ENCODE data around the gene LTO1. TPM values are rescaled to one million over a fixed set of nuclear protein-coding genes. Genes with fewer than 3 reads are reported as not detected.

LTO1 gene, protein sequence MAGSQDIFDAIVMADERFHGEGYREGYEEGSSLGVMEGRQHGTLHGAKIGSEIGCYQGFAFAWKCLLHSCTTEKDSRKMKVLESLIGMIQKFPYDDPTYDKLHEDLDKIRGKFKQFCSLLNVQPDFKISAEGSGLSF
- 12.9 and 14.1 TPM in 2 replicates for total RNA-seq (2014; rRNA removed; shearing (Covaris generic))
- 38.4 and 47.3 TPM in 2 replicates for polyA plus RNA-seq (2014; cell fraction: nucleus; rRNA removed)

DNA sequence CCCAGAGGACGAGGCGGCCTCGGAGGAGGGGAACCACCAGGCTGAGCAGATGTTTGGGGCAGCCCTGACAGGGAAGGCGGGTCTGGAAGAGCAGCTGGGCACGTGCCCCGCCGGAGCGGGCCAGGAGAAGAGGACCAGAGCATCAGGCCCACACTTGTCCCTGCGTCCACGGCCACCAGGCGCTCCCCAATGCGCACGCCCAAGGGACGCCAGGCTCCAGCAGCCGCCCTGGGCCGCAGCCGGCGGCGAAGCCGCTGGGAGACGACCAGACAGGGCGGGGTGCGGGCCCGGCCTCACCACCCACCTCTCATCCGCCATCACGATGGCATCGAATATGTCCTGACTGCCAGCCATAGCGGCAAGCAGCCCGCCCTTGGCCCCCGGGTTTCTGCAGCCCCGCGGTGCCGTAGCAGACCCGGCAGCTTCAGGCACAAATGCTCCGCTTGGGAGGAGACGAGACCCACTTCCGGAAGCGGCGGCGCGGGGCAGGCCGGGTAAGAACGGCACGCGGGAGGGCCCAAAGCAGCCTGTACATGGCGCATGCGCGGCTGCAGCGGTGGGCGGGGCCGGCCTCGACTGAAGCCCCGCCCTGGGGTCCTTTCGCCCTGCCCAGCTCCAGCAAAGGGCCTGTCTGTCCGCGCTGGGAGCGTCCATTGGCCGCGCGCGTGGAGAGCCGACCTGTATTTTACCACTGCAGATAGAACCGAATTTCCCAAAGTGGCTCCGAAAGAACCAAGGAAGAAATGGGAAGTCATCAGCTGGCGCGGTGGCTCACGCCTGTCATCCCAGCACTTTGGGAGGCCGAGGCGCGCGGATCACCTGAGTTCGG is at the start of gene LTO1:
TSS of gene LTO1 (minus strand) at position 468 of the 829 bp plus-strand sequence. CDS start at position 354, 114 bp downstream.
- DNase-seq (ENCODE audit: extremely low read depth, low read depth), result peak; percentile 91

DNA sequence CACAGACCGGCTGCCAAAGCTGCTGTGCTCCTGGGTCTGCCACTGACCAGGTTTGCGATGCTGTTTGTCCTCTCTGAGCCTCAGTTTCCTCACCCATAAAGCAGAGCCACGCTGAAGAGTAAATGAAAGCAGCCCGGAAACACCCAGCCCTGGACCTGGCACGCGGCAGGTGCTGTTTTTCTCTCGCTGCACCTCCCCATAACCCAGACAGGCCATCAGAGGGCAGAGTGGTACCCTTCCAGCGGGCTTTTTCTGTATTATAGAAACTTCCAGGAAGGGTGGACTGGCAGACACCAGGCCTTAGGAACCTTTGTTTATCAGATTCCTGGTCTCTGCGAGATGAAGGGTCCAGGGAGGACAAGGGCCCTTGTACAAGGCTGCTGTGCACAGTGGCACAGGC is 46.6 kb upstream of the LTO1 start:
- no peak for DNase-seq (ENCODE audit: extremely low read depth, low read depth)

- DNase-seq (ENCODE audit: extremely low read depth, low read depth), result no peak
Measured at GRCh38 chr11:69721106-69721505, 46.0 kb upstream of the LTO1 start.

DNA sequence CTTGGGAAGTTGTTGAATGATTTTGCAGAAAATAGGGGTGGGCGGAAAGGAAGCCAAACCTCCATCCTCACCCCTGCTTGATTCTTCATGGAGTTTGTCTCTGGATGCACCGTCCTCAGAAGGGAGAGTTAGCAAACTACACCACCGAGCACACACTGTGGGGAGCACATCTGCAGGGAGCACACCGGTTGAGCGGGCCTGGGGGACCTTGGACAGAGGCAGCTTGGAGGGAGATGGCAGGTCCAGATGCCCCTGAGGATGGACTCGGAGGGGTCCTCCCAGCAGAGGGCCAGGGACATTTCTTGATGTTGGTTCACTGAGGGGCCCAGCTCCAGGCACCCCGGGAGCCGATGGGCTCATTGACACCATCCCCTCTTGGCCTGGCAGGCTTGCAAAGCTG is 43.8 kb upstream of the LTO1 start:
- no peak for DNase-seq (ENCODE audit: extremely low read depth, low read depth)

DNA sequence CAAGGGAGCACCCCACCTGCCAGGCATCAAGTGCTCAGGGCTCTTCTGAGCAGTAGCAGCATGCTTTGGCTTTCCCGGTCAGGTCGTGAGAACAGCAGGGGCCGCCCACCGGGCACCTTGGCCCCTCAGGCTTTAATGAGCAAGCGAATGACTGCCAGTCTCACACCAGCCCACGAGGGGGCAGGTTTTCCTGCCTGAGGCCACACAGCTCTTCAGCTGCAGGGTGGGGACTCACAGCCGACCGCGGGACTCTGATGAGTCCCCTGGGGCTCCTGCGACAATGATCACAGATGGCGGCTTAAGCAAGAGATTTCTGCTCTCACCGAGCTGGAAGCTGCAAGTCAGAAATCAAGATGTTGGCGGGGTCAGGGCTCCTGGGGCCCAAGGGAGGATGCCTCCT is 43.0 kb upstream of the LTO1 start:
- peak; percentile 5 for DNase-seq (ENCODE audit: extremely low read depth, low read depth)

DNA sequence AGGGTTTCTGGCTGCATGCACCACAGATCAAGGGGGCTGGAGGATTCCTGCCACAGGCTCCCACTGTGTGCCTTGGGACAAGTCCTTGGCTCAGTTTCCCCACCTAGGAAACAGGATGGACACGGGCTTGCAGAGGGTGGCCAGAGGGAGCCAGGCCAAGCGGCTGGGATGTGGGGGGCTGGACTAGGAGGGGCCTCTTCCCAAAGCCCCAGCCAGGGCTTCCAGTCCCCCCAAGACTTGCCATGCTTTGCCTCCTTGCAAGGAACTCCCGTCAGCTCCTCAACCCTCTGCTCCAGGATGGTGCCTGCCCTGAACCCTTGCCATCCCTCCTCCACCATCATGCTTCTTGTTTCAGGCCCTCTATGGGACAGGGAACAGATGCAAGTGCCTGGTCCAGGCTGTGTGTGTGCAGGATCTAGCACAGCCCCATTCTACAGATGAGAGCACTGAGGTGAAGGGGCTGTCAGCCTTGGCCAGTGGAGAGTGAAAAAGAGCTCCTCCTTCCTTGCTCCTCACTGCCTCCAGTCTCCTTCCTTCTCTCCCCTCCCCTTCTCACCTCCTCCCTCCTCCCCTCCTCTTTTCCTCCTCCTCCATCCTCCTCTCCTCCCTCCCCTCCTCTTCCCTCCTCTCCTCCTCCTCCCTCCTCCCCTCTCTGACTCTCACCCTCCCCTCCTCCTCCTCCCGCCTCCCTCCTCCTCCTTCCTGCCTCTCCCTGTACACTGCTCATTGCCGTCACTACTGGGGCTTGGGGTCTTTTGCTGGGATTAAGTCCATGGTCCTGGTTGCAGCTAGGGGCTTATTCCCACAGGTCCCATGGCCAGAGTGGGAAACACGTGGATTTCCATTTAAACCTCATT is 42.0 kb upstream of the LTO1 start:
- DNase-seq (ENCODE audit: extremely low read depth, low read depth), result no peak

GRCh38 chr11:69716099-69716498 is 40.9 kb upstream of the LTO1 start:
- no peak for DNase-seq (ENCODE audit: extremely low read depth, low read depth)

GRCh38 chr11:69715446-69715845 is 40.3 kb upstream of the LTO1 start:
- no peak for DNase-seq (ENCODE audit: extremely low read depth, low read depth)

DNA sequence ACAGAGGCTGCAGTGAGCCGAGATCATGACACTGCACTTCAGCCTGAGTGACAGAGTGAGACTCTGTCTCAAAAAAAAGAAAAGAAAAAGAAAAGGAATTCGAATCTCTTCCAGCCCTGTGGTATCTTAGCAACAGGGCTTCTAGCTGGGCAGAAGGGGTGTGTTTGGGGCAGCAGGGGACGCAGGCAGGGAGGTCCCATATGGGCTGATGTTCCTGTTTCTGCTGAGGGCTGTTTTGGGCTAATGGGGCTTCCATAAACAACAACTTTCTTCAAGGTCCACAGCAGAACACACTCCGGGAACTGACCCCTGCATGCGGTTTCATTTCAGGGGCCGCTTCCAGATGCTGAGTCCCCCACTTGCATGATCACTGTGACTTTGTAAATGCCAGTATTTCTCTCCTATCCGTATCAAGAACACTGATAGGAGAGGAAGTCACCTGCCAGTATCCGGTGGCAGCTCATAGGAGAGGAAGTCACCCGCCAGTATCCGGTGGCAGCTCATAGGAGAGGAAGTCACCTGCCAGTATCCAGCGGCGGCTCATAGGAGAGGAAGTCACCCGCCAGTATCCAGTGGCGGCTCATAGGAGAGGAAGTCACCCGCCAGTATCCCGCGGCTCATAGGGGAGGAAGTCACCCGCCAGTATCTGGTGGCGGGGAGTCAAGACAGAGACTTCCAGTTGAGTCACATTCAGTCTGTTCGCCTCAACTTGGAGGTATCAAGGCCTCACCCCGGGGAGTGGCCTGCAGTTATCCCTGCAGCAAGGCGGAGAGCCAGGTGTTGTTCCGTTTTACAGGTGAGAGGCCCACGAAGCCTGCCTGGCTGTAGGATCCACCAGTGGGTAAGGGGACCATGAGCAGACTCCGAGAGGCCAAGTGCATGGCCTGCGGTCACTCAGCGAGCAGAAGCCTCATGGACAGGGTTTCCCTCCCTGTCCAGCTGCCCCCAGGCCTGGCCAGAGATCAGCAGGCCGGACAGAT is 37.0 kb upstream of the LTO1 start:
- no peak for DNase-seq (ENCODE audit: extremely low read depth, low read depth)

DNA sequence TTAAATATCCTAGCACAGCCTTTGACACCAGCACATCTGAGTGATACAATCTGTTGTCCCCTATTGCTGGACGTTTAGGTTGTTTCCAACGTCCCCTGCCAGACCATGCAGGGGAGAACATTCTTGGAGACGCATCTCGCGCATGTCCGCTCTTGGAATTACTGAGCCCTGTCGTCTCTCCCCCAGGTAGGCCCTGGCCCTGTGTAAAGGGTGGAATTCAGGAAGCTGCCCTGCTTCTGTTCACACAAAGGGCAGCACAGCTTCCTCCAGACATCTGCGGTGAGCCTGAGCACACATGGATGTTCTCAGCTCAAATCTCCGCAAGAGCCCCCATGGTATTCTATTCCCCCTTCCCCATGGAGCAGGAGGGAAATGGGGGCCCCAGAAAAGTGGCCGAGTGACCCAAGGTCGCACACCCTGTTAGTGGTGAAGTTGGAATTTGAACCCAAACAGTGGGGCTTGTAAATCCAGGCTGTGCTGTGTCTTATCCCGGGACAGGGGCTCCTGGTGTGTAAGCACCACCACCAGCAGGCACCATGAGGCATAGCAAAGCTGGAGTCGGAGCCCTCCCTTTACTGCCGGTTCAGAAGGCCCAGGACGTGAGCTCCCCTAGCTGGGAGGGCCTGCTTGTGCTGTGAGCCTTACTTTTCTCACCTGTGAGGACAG is 33.7 kb upstream of the LTO1 start:
- DNase-seq (ENCODE audit: extremely low read depth, low read depth), result no peak

DNA sequence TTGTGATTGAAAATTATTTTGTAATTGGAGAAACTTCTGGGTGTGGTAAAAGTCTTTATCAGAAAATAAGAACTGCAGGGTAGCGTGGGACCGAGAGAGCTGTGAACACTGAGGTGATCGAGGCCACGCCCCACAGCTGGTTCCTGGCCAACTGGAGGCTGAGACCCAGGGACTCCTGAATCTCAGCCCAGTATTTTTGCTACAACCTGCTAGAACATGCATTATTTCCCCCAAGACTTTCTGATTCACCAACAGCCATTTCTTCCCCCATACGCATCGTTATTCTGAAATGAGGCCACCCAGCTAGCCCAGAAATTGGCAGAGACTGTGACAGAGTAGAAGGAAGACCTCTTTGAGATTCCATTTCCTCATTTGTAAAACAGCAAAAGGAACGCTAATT is 32.0 kb upstream of the LTO1 start:
- no peak for DNase-seq (ENCODE audit: extremely low read depth, low read depth)

- no peak for DNase-seq (ENCODE audit: extremely low read depth, low read depth)
Measured at GRCh38 chr11:69705901-69706787, 31.0 kb upstream of the LTO1 start.

DNA sequence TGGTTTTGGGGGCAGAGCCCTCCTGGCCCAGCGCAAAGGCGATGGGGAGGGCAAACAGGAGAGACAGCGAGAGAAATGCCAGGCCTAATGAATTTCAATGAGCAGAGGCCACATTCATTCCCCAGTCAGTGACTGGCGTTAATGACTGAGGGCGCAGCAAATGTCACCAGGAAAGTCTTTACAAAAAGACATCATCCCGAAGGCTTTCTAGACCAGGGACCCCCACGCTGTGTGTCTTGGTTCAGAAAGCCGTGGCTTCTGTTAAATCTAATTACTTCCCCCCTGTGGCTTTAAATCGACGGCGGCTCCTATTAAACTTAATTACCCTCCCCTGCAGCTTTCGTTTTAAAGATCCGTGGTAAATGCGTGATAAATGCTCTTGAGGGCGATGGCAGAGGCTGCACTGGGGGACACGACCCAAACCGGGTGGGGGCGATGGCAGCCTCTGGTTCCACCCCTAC is 30.2 kb upstream of the LTO1 start:
- no peak for DNase-seq (ENCODE audit: extremely low read depth, low read depth)

GRCh38 chr11:69704508-69705253 is 29.5 kb upstream of the LTO1 start:
- DNase-seq (ENCODE audit: extremely low read depth, low read depth), result no peak

- DNase-seq (ENCODE audit: extremely low read depth, low read depth), result no peak
Measured at GRCh38 chr11:69703768-69704507, 28.8 kb upstream of the LTO1 start, which contains the start of gene FGF19. TSS of gene FGF19 (minus strand) at chr11:69704022. CDS start at chr11:69703876, 146 bp downstream.

GRCh38 chr11:69703453-69703767 is 28.3 kb upstream of the LTO1 start:
- no peak for DNase-seq (ENCODE audit: extremely low read depth, low read depth)
